Lower leg skin (tissue), 3 donors: Measurements from ENCODE around the gene ME1.

Source experiments
- POLR2A ChIP-seq, 2 donors: fragments of 450-650 bp; IDR thresholded peaks; one replicate each; pipeline ENCODE4 v1.6.1; 2016 to 2017; ENCODE audit warnings: antibody characterized with exemption in 2 of 2, mild to moderate bottlenecking in 1 of 2, moderate library complexity in 1 of 2
- TF ChIP-seq, protein P1 (sequence below), 3 donors: fragments of 450-650 bp; IDR thresholded peaks; one replicate each; pipeline ENCODE4 v1.5.1; 2016; ENCODE audit warnings: antibody characterized with exemption in 3 of 3, mild to moderate bottlenecking in 3 of 3, moderate library complexity in 2 of 3

DNA sequence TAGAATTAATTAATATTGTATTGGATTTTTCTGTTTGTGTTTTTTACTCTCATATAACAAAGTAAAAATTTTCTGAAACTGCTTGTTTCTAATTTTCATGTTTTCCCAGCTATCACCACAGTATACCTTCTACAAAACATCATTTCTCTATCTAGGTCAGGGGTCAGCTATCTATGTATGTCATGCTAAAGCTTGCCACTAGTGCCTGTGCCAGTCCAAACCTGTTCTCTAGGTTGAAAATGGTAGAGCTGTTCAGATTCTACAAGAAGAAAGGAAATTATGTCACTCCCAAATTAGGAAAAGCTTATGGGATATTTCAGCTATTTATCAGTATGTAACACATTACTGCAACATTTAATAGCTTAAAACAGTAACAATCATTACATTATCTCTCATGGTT, 5.8 kb upstream of the ME1 start:
- TF ChIP-seq, protein P1, sequence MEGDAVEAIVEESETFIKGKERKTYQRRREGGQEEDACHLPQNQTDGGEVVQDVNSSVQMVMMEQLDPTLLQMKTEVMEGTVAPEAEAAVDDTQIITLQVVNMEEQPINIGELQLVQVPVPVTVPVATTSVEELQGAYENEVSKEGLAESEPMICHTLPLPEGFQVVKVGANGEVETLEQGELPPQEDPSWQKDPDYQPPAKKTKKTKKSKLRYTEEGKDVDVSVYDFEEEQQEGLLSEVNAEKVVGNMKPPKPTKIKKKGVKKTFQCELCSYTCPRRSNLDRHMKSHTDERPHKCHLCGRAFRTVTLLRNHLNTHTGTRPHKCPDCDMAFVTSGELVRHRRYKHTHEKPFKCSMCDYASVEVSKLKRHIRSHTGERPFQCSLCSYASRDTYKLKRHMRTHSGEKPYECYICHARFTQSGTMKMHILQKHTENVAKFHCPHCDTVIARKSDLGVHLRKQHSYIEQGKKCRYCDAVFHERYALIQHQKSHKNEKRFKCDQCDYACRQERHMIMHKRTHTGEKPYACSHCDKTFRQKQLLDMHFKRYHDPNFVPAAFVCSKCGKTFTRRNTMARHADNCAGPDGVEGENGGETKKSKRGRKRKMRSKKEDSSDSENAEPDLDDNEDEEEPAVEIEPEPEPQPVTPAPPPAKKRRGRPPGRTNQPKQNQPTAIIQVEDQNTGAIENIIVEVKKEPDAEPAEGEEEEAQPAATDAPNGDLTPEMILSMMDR (IDR thresholded peaks at IDR 0.05), result no peak
- TF ChIP-seq POLR2A (IDR thresholded peaks at IDR 0.05), result no peak
